GM23338 (cell line): ENCODE results near the gene GFAP. TPM values are rescaled to one million over a fixed set of nuclear protein-coding genes. Genes with fewer than 3 reads are reported as not detected.

ENCODE experiments used
- ATAC-seq: fragments of 200-7000 bp; cut with Tn5 transposase; 3 replicates; pipeline ENCODE4 v1.9.1; 2020
- DNase-seq: peaks from one replicate; pipeline ENCODE4 v3.0.0-alpha.2; 2015; ENCODE audit warnings: low spot score
- H2AFZ ChIP-seq: fragments of 200-600 bp; sonication (generic); 2 replicates; pipeline ENCODE4 v1.8.0; 2016; ENCODE audit warnings: antibody characterized with exemption, mild to moderate bottlenecking, moderate library complexity
- H3F3A ChIP-seq: fragments of 200-600 bp; sonication (generic); replicated peaks from 2 replicates; pipeline ENCODE4 v1.8.0; 2017; ENCODE audit warnings: antibody characterized with exemption, mixed run types, low read depth
- H3K27ac ChIP-seq: fragments of 200-600 bp; sonication (generic); 2 replicates; pipeline ENCODE4 v1.6.1; 2016; ENCODE audit warnings: low read depth
- H3K27me3 ChIP-seq: fragments of 200-600 bp; sonication (generic); 2 replicates; pipeline ENCODE4 v1.8.0; 2016; ENCODE audit warnings: mild to moderate bottlenecking, mixed run types, moderate library complexity; ENCODE audit not compliant: insufficient read depth
- H3K36me3 ChIP-seq: fragments of 200-600 bp; sonication (generic); 2 replicates; pipeline ENCODE4 v1.8.0; 2016; ENCODE audit warnings: mild to moderate bottlenecking; ENCODE audit not compliant: insufficient read depth
- H3K4me1 ChIP-seq: fragments of 200-600 bp; sonication (generic); 2 replicates; pipeline ENCODE4 v1.8.0; 2016; ENCODE audit warnings: mild to moderate bottlenecking, moderate library complexity; ENCODE audit not compliant: insufficient read depth
- H3K4me2 ChIP-seq: fragments of 200-600 bp; sonication (generic); 2 replicates; pipeline ENCODE4 v1.7.1; 2017; ENCODE audit warnings: mixed run types
- H3K4me3 ChIP-seq: fragments of 200-600 bp; sonication (generic); 2 replicates; pipeline ENCODE4 v1.6.1; 2016; ENCODE audit warnings: mixed run types
- H3K79me2 ChIP-seq: fragments of 200-600 bp; sonication (generic); replicated peaks from 2 replicates; pipeline ENCODE4 v1.8.0; 2017; ENCODE audit warnings: mild to moderate bottlenecking; ENCODE audit not compliant: insufficient read depth
- H3K9me2 ChIP-seq: fragments of 200-600 bp; sonication (generic); 2 replicates; pipeline ENCODE4 v1.8.0; 2017; ENCODE audit not compliant: insufficient read depth
- H4K20me1 ChIP-seq: fragments of 200-600 bp; sonication (generic); replicated peaks from 2 replicates; pipeline ENCODE4 v1.8.0; 2017; ENCODE audit warnings: mild to moderate bottlenecking; ENCODE audit not compliant: insufficient read depth
- H3K27ac Mint-ChIP-seq: 2 replicates; pipeline ENCODE4 v1.8.0; 2020; ENCODE audit warnings: inconsistent platforms, mild to moderate bottlenecking, moderate library complexity, mixed read lengths
- H3K27me3 Mint-ChIP-seq: 3 replicates; pipeline ENCODE4 v1.8.0; 2022; ENCODE audit warnings: low read depth, mild to moderate bottlenecking, moderate library complexity, mixed read lengths, inconsistent platforms; ENCODE audit not compliant: insufficient read depth, poor library complexity
- H3K36me3 Mint-ChIP-seq: 3 replicates; pipeline ENCODE4 v1.8.0; 2021; ENCODE audit warnings: low read depth, mild to moderate bottlenecking, inconsistent platforms, moderate library complexity, mixed read lengths
- H3K4me1 Mint-ChIP-seq: 3 replicates; pipeline ENCODE4 v1.8.0; 2020; ENCODE audit warnings: mild to moderate bottlenecking, inconsistent platforms, mixed read lengths
- H3K4me3 Mint-ChIP-seq: 3 replicates; pipeline ENCODE4 v1.8.0; 2021; ENCODE audit warnings: moderate library complexity, mild to moderate bottlenecking, inconsistent platforms, mixed read lengths
- H3K9me3 Mint-ChIP-seq: 3 replicates; pipeline ENCODE4 v1.8.0; 2020; ENCODE audit warnings: moderate library complexity, mild to moderate bottlenecking, inconsistent platforms, mixed read lengths
- CREB1 ChIP-seq: fragments of 250-450 bp; sonication (Bioruptor Pico); IDR thresholded peaks from 2 replicates; pipeline ENCODE4 v1.5.0; 2020; ENCODE audit warnings: low read depth, mild to moderate bottlenecking, moderate library complexity
- ETS1 ChIP-seq: IDR thresholded peaks from 2 replicates; pipeline ENCODE4 v1.6.1; 2016; ENCODE audit warnings: antibody characterized with exemption
- EZH2phosphoT487 ChIP-seq: fragments of 200-600 bp; sonication (generic); IDR thresholded peaks from one replicate; pipeline ENCODE4 v1.8.1; 2018; ENCODE audit warnings: antibody characterized with exemption; ENCODE audit not compliant: unreplicated experiment
- JUNB ChIP-seq: IDR thresholded peaks from one replicate; pipeline ENCODE4 v1.6.1; 2016; ENCODE audit warnings: antibody characterized with exemption; ENCODE audit not compliant: unreplicated experiment
- NANOG ChIP-seq: IDR thresholded peaks from 2 replicates; pipeline ENCODE4 v1.6.1; 2016; ENCODE audit warnings: antibody characterized with exemption, borderline replicate concordance
- POLR2AphosphoS5 ChIP-seq: IDR thresholded peaks from 2 replicates; pipeline ENCODE4 v1.6.1; 2016; ENCODE audit warnings: antibody characterized with exemption, low read depth
- STAT1 ChIP-seq: IDR thresholded peaks from one replicate; pipeline ENCODE4 v1.6.1; 2016; ENCODE audit warnings: antibody characterized with exemption; ENCODE audit not compliant: unreplicated experiment
- ZNF331 ChIP-seq: fragments of 250-450 bp; sonication (Bioruptor Pico); IDR thresholded peaks from 2 replicates; pipeline ENCODE4 v1.5.0; 2020; ENCODE audit warnings: low read depth, mild to moderate bottlenecking, moderate library complexity
- polyA plus RNA-seq: library from polyadenylated mRNA; unstranded; fragments of >200 nt; fragmentation: Nextera tagmentation; extraction: Ambion mirVana; gene quantifications from 2 replicates; pipeline ENCODE4 v1.2.1, GENCODE V29; 2016
- total RNA-seq: library from RNA; depleted of rRNA; stranded (reverse); fragments of >200 nt; shearing (Covaris generic); gene quantifications from 2 replicates; pipeline ENCODE4 v1.2.3, GENCODE V29; 2014
- TF ChIP-seq, protein P1 (sequence below), 2 experiments: fragments of 200-600 bp in 1 of 2; sonication (generic) in 1 of 2; conservative IDR thresholded peaks; 2 replicates each; pipeline versions ENCODE4 v1.5.1 to v1.6.1; 2016 to 2017; ENCODE audit warnings: antibody characterized with exemption in 2 of 2, low read depth in 2 of 2, mild to moderate bottlenecking in 2 of 2, moderate library complexity in 1 of 2
- TF ChIP-seq, protein P2 (sequence below): IDR thresholded peaks from one replicate; pipeline ENCODE4 v1.6.1; 2018; ENCODE audit warnings: antibody characterized with exemption; ENCODE audit not compliant: unreplicated experiment
- TF ChIP-seq, protein P3 (sequence below): fragments of 250-450 bp; sonication (Bioruptor Pico); IDR thresholded peaks from 2 replicates; pipeline ENCODE4 v1.5.0; 2020; ENCODE audit warnings: mild to moderate bottlenecking, moderate library complexity

Gene GFAP
- total and polyA plus RNA-seq, 2 experiments from 2014 or later = 0.15 to 5.1 TPM

- Histone ChIP-seq H3K4me2 (no peak overlapping the region), H3K9me2 (no peaks in the 10 kb centered on the region), H3K27me3 (no peaks in the 10 kb centered on the region), H3K79me2 (no peaks in the 10 kb centered on the region), H3K4me1 (no peaks in the 10 kb centered on the region), H2AFZ (no peak overlapping the region), H3K27ac (no peak overlapping the region), H4K20me1 (peaks cover 5% of the 10 kb centered on the region), H3K4me3 (no peak overlapping the region), H3K36me3 (peaks cover 66% of the 10 kb centered on the region), H3F3A (peaks cover 6% of the 10 kb centered on the region)
- no peak overlapping the region for H3K4me3 Mint-ChIP-seq
- H3K27me3 Mint-ChIP-seq = no peaks in the 10 kb centered on the region
- H3K4me1 Mint-ChIP-seq = no peaks in the 10 kb centered on the region
- no peaks in the 10 kb centered on the region for H3K9me3 Mint-ChIP-seq
- ATAC-seq = no peak
- no peak for DNase-seq
- peaks cover 69% of the 10 kb centered on the region for H3K36me3 Mint-ChIP-seq
- TF ChIP-seq CREB1 = no peak
- TF ChIP-seq, protein P1, sequence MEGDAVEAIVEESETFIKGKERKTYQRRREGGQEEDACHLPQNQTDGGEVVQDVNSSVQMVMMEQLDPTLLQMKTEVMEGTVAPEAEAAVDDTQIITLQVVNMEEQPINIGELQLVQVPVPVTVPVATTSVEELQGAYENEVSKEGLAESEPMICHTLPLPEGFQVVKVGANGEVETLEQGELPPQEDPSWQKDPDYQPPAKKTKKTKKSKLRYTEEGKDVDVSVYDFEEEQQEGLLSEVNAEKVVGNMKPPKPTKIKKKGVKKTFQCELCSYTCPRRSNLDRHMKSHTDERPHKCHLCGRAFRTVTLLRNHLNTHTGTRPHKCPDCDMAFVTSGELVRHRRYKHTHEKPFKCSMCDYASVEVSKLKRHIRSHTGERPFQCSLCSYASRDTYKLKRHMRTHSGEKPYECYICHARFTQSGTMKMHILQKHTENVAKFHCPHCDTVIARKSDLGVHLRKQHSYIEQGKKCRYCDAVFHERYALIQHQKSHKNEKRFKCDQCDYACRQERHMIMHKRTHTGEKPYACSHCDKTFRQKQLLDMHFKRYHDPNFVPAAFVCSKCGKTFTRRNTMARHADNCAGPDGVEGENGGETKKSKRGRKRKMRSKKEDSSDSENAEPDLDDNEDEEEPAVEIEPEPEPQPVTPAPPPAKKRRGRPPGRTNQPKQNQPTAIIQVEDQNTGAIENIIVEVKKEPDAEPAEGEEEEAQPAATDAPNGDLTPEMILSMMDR (conservative IDR thresholded peaks at IDR 0.05; ENCODE audit: low read depth in 2 of 2) = no peak
- no peak for TF ChIP-seq JUNB
- TF ChIP-seq EZH2phosphoT487 = no peak
- no peak for TF ChIP-seq ETS1
- TF ChIP-seq POLR2AphosphoS5 = no peak
- no peak for TF ChIP-seq NANOG
- TF ChIP-seq, protein P2, sequence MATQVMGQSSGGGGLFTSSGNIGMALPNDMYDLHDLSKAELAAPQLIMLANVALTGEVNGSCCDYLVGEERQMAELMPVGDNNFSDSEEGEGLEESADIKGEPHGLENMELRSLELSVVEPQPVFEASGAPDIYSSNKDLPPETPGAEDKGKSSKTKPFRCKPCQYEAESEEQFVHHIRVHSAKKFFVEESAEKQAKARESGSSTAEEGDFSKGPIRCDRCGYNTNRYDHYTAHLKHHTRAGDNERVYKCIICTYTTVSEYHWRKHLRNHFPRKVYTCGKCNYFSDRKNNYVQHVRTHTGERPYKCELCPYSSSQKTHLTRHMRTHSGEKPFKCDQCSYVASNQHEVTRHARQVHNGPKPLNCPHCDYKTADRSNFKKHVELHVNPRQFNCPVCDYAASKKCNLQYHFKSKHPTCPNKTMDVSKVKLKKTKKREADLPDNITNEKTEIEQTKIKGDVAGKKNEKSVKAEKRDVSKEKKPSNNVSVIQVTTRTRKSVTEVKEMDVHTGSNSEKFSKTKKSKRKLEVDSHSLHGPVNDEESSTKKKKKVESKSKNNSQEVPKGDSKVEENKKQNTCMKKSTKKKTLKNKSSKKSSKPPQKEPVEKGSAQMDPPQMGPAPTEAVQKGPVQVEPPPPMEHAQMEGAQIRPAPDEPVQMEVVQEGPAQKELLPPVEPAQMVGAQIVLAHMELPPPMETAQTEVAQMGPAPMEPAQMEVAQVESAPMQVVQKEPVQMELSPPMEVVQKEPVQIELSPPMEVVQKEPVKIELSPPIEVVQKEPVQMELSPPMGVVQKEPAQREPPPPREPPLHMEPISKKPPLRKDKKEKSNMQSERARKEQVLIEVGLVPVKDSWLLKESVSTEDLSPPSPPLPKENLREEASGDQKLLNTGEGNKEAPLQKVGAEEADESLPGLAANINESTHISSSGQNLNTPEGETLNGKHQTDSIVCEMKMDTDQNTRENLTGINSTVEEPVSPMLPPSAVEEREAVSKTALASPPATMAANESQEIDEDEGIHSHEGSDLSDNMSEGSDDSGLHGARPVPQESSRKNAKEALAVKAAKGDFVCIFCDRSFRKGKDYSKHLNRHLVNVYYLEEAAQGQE = no peak
- TF ChIP-seq, protein P3, sequence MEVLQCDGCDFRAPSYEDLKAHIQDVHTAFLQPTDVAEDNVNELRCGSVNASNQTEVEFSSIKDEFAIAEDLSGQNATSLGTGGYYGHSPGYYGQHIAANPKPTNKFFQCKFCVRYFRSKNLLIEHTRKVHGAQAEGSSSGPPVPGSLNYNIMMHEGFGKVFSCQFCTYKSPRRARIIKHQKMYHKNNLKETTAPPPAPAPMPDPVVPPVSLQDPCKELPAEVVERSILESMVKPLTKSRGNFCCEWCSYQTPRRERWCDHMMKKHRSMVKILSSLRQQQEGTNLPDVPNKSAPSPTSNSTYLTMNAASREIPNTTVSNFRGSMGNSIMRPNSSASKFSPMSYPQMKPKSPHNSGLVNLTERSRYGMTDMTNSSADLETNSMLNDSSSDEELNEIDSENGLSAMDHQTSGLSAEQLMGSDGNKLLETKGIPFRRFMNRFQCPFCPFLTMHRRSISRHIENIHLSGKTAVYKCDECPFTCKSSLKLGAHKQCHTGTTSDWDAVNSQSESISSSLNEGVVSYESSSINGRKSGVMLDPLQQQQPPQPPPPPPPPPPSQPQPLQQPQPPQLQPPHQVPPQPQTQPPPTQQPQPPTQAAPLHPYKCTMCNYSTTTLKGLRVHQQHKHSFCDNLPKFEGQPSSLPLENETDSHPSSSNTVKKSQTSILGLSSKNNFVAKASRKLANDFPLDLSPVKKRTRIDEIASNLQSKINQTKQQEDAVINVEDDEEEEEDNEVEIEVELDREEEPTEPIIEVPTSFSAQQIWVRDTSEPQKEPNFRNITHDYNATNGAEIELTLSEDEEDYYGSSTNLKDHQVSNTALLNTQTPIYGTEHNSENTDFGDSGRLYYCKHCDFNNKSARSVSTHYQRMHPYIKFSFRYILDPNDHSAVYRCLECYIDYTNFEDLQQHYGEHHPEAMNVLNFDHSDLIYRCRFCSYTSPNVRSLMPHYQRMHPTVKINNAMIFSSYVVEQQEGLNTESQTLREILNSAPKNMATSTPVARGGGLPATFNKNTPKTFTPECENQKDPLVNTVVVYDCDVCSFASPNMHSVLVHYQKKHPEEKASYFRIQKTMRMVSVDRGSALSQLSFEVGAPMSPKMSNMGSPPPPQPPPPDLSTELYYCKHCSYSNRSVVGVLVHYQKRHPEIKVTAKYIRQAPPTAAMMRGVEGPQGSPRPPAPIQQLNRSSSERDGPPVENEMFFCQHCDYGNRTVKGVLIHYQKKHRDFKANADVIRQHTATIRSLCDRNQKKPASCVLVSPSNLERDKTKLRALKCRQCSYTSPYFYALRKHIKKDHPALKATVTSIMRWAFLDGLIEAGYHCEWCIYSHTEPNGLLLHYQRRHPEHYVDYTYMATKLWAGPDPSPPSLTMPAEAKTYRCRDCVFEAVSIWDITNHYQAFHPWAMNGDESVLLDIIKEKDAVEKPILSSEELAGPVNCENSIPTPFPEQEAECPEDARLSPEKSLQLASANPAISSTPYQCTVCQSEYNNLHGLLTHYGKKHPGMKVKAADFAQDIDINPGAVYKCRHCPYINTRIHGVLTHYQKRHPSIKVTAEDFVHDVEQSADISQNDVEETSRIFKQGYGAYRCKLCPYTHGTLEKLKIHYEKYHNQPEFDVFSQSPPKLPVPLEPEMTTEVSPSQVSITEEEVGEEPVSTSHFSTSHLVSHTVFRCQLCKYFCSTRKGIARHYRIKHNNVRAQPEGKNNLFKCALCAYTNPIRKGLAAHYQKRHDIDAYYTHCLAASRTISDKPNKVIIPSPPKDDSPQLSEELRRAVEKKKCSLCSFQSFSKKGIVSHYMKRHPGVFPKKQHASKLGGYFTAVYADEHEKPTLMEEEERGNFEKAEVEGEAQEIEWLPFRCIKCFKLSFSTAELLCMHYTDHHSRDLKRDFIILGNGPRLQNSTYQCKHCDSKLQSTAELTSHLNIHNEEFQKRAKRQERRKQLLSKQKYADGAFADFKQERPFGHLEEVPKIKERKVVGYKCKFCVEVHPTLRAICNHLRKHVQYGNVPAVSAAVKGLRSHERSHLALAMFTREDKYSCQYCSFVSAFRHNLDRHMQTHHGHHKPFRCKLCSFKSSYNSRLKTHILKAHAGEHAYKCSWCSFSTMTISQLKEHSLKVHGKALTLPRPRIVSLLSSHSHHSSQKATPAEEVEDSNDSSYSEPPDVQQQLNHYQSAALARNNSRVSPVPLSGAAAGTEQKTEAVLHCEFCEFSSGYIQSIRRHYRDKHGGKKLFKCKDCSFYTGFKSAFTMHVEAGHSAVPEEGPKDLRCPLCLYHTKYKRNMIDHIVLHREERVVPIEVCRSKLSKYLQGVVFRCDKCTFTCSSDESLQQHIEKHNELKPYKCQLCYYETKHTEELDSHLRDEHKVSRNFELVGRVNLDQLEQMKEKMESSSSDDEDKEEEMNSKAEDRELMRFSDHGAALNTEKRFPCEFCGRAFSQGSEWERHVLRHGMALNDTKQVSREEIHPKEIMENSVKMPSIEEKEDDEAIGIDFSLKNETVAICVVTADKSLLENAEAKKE = no peak
- no peak for TF ChIP-seq ZNF331 (CRISPR knock-in tag)
- no peak for TF ChIP-seq STAT1
- no peak overlapping the region for H3K27ac Mint-ChIP-seq
Measured at GRCh38 chr17:44872131-44872768, 43.0 kb downstream of the GFAP start.
